ENCODE data around the gene PIK3R1.

PIK3R1 gene

GRCh38 chr5:68269820-68270219 lies 54.3 kb downstream of the PIK3R1 start:
- no peak overlapping the region for H3K4me3 ChIP-seq (replicated peaks; ENCODE audit: low read depth, low read length)
- TF ChIP-seq CTCF (IDR thresholded peaks at IDR 0.05; ENCODE audit: low read depth, low read length, missing control alignments): no peak
- DNase-seq (ENCODE audit: extremely low read depth, low read depth): no peak

GRCh38 chr5:68270399-68270975 lies 54.9 kb downstream of the PIK3R1 start:
- H3K4me3 ChIP-seq (replicated peaks; ENCODE audit: low read depth, low read length): no peak overlapping the region
- no peak for TF ChIP-seq CTCF (IDR thresholded peaks at IDR 0.05; ENCODE audit: low read depth, low read length, missing control alignments)
- DNase-seq (ENCODE audit: extremely low read depth, low read depth): no peak

- H3K4me3 ChIP-seq (replicated peaks; ENCODE audit: low read depth, low read length): no peak overlapping the region
- no peak for TF ChIP-seq CTCF (IDR thresholded peaks at IDR 0.05; ENCODE audit: low read depth, low read length, missing control alignments)
- no peak for DNase-seq (ENCODE audit: extremely low read depth, low read depth)
Observed at GRCh38 chr5:68271124-68271523, 55.6 kb downstream of the PIK3R1 start.

- no peak overlapping the region for H3K4me3 ChIP-seq (replicated peaks; ENCODE audit: low read depth, low read length)
- TF ChIP-seq CTCF (IDR thresholded peaks at IDR 0.05; ENCODE audit: low read depth, low read length, missing control alignments): no peak
- DNase-seq (ENCODE audit: extremely low read depth, low read depth): no peak
Observed at GRCh38 chr5:68272289-68272688, 56.7 kb downstream of the PIK3R1 start.

GRCh38 chr5:68273717-68274409 lies 58.3 kb downstream of the PIK3R1 start:
- no peak overlapping the region for H3K4me3 ChIP-seq (replicated peaks; ENCODE audit: low read depth, low read length)
- TF ChIP-seq CTCF (IDR thresholded peaks at IDR 0.05; ENCODE audit: low read depth, low read length, missing control alignments): no peak
- DNase-seq (ENCODE audit: extremely low read depth, low read depth): no peak

GRCh38 chr5:68274847-68275651 lies 59.5 kb downstream of the PIK3R1 start:
- TF ChIP-seq CTCF (IDR thresholded peaks at IDR 0.05; ENCODE audit: low read depth, low read length, missing control alignments): no peak
- no peak for DNase-seq (ENCODE audit: extremely low read depth, low read depth)
- H3K4me3 ChIP-seq (replicated peaks; ENCODE audit: low read depth, low read length): no peak overlapping the region
